Omental fat pad (tissue), 4 donors: Measurements from ENCODE around the gene UBD. TPM values are rescaled to one million over a fixed set of nuclear protein-coding genes. Genes with fewer than 3 reads are reported as not detected.

Experiments used
- ATAC-seq: fragments of 150-250 bp; one replicate; pipeline ENCODE4 v1.9.1; 2016; ENCODE audit warnings: mild to moderate bottlenecking, moderate library complexity; ENCODE audit not compliant: low FRiP score
- DNase-seq: peaks from one replicate; pipeline ENCODE4 v3.0.0-alpha.2; 2019; ENCODE audit warnings: low spot score
- total RNA-seq, 4 donors: library from RNA; depleted of rRNA; stranded (reverse); fragments of >200 nt; gene quantifications; one replicate each; pipeline ENCODE4 v1.1.0, GENCODE V29; 2016
- TF ChIP-seq, protein P1 (sequence below), 3 donors: fragments of 450-650 bp; IDR thresholded peaks; one replicate each; pipeline ENCODE4 v1.5.1; 2016 to 2017; ENCODE audit warnings: antibody characterized with exemption in 3 of 3, mild to moderate bottlenecking in 3 of 3, moderate library complexity in 2 of 3

Gene UBD
- total RNA-seq, 4 donors from 2014 or later = 1.1 to 4.9 TPM; not detected in 2

- ATAC-seq (no peak), DNase-seq (no peak)
- TF ChIP-seq, protein P1, sequence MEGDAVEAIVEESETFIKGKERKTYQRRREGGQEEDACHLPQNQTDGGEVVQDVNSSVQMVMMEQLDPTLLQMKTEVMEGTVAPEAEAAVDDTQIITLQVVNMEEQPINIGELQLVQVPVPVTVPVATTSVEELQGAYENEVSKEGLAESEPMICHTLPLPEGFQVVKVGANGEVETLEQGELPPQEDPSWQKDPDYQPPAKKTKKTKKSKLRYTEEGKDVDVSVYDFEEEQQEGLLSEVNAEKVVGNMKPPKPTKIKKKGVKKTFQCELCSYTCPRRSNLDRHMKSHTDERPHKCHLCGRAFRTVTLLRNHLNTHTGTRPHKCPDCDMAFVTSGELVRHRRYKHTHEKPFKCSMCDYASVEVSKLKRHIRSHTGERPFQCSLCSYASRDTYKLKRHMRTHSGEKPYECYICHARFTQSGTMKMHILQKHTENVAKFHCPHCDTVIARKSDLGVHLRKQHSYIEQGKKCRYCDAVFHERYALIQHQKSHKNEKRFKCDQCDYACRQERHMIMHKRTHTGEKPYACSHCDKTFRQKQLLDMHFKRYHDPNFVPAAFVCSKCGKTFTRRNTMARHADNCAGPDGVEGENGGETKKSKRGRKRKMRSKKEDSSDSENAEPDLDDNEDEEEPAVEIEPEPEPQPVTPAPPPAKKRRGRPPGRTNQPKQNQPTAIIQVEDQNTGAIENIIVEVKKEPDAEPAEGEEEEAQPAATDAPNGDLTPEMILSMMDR (IDR thresholded peaks at IDR 0.05) = no peak
Measured at GRCh38 chr6:29524444-29525310, 34.9 kb downstream of the UBD start.

- ATAC-seq (no peak), DNase-seq (no peak)
- TF ChIP-seq, protein P1 (IDR thresholded peaks at IDR 0.05) = no peak
Measured at GRCh38 chr6:29524044-29524443, 35.5 kb downstream of the UBD start.

DNA sequence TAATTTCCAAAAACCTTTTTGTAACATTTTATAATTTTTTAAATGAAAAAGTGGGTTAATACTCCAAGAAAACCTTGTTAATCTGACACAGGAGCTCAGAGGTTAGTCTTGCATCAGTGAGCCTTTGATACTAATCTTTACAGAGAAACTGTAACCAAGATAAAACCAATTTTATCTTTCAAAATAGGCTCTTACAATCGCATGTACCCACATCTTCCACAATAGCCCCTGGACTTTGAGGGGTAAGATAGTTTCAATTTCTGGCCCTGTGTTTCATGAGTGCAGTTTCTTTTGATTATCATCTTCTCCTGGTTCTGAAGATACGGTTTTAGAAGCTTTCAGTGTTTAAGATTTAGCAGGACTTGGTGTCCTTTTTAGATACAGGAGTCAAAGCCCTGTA lies 37.3 kb downstream of the UBD start:
- TF ChIP-seq, protein P1 (IDR thresholded peaks at IDR 0.05) = no peak
- DNase-seq (no peak), ATAC-seq (no peak)

DNA sequence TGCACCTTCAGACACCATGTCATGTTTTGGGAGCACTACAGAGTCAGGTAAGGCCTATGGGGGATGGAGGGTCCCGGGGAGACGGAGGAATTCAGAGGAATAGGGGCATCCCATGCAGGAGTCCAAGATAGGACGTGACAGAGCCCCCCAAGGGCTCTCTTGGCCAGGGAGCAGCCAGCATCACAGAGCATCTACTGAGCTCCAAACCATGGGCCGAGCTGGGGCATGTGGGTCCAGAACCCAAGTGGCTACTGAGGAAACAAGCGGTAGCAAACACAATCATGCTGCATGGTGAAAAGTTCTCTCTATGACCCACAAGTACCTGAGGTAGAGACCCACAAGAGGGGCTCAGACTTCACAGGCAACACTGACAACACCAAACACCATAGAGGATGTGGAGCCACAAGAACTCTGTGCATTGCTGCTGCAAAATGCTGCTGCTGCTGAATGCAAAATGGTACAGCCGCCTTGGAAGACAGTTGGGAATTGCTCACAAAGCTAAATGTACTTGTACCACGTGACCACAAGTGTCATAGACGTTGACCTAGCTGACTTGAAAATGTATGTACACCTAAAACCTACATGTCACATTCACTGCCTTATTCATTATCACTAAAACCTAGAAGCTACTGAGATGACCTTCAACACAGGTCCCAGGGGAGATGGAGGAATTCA lies 38.4 kb downstream of the UBD start:
- TF ChIP-seq, protein P1 (IDR thresholded peaks at IDR 0.05) = no peak

DNA sequence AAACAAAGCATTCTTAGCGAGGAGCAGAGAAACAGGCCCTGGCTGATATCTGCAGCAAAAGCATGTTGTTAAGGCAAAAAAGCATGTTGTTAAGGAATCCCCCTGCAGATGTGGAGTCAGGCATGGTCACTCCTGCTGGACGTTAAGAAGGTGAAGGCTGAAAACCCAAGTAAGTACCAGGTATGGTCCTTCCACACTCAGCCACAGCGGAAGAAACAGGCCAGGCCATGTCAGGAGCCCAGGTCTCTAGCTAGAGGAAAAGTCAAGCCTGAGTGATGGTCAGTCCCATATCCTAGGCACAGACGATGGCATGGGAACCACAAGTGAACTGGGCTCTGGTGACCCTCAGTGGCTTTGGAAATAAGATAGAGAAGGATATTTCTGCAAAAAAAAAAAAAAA lies 39.3 kb downstream of the UBD start:
- DNase-seq (no peak), ATAC-seq (no peak)
- TF ChIP-seq, protein P1 (IDR thresholded peaks at IDR 0.05) = no peak

More for the DNA sequence above, 38.4 kb downstream of the UBD start:
- ATAC-seq = no peak
- no peak for DNase-seq

- ATAC-seq (no peak), DNase-seq (no peak)
- TF ChIP-seq, protein P1 (IDR thresholded peaks at IDR 0.05) = no peak
Measured at GRCh38 chr6:29519291-29520010, 40.1 kb downstream of the UBD start.
